Erythroblast (primary cell): ENCODE data around the gene CCL17.

ENCODE experiments used
- GATA1 ChIP-seq: IDR thresholded peaks from 2 replicates; pipeline ENCODE4 v1.6.1; 2011; ENCODE audit warnings: low read depth, mild to moderate bottlenecking, control low read depth, low read length, moderate library complexity
- POLR2A ChIP-seq: IDR thresholded peaks from 2 replicates; pipeline ENCODE4 v1.6.1; 2011; ENCODE audit warnings: mild to moderate bottlenecking, low read length

DNA sequence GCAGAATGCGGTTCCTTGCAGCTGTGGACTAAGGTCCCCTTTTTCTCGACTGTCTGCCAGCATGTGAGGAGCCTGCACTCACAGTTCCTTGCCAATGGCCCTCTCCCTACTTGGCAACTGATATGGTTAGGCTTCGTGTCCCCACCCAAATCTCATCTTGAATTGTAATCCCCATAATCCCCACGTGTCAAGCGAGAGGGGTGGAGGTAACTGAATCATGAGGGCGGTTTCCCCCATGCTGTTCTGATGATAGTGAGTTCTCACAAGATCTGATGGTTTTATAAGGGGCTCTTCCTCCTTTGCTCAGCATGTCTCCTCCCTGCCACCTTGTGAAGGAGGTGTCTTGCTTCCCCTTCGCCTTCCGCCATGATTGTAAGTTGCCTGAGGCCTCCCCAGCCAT lies 22.7 kb downstream of the CCL17 start:
- no peak for TF ChIP-seq POLR2A
- TF ChIP-seq GATA1: no peak
